ENCODE results near the gene STAG1. TPM values are rescaled to one million over a fixed set of nuclear protein-coding genes. Genes with fewer than 3 reads are reported as not detected.
"Not testable (repeated sequence)": the region's sequence is repeated elsewhere in the genome, so short reads cannot be mapped to it uniquely, and the experiment has no call there.

Gene STAG1
- total and polyA plus RNA-seq, 8 donors = 7.5 to 105 (median 37.9) TPM

GRCh38 chr3:136532766-136533165 lies 219.4 kb downstream of the STAG1 start:
- TF ChIP-seq EP300 (IDR thresholded peaks at IDR 0.05) = no peak
- no peak for TF ChIP-seq POLR2AphosphoS5 (IDR thresholded peaks at IDR 0.05)
- TF ChIP-seq POLR2A (IDR thresholded peaks at IDR 0.05) = no peak
- no peak for TF ChIP-seq CTCF (IDR thresholded peaks at IDR 0.05)

GRCh38 chr3:136518102-136518501 lies 234.1 kb downstream of the STAG1 start:
- intact Hi-C loops (cut with DNase I; ENCODE audit: low total_unique reads) = no loop called here
- no peak for TF ChIP-seq POLR2A (IDR thresholded peaks at IDR 0.05)
- TF ChIP-seq CTCF (IDR thresholded peaks at IDR 0.05) = no peak
- TF ChIP-seq EP300 (IDR thresholded peaks at IDR 0.05) = no peak
- TF ChIP-seq POLR2AphosphoS5 (IDR thresholded peaks at IDR 0.05) = no peak
- WGBS, 5 donors = 88 to 92% (median 90%) methylated on average over 2 of the region's 2 CpGs
- Histone ChIP-seq H3K36me3 (peaks cover 0 to 12% (median 5%) of the 10 kb centered on the region in 4 donors), H3K27me3 (no peaks in the 10 kb centered on the region), H3K4me3 (no peak overlapping the region), H3K9me3 (no peaks in the 10 kb centered on the region), H3K4me1 (peaks cover 0 to 7% (median 0%) of the 10 kb centered on the region in 4 donors), H3K27ac (no peak overlapping the region)
- no peak for DNase-seq

More at GRCh38 chr3:136532766-136533165, 219.4 kb downstream of the STAG1 start:
- DNase-seq = no peak
- H3K4me1 ChIP-seq = no peaks in the 10 kb centered on the region
- H3K9me3 ChIP-seq = peaks cover 0 to 13% (median 4%) of the 10 kb centered on the region in 4 donors
- peaks cover 0 to 18% (median 2%) of the 10 kb centered on the region in 4 donors for H3K36me3 ChIP-seq
- intact Hi-C loops (cut with DNase I; ENCODE audit: low total_unique reads) = no loop called here
- no peaks in the 10 kb centered on the region for H3K27me3 ChIP-seq
- H3K4me3 ChIP-seq = no peak overlapping the region
- 96 to 100% (median 99%) methylated on average over 1 of the region's 1 CpG for WGBS, 5 donors
- H3K27ac ChIP-seq = no peak overlapping the region

- intact Hi-C loops (cut with DNase I; ENCODE audit: low total_unique reads) = no loop called here
- H3K9me3 ChIP-seq = no peaks in the 10 kb centered on the region
- no peak for DNase-seq
- no peaks in the 10 kb centered on the region for H3K27me3 ChIP-seq
- peaks cover 0 to 12% (median 5%) of the 10 kb centered on the region in 4 donors for H3K36me3 ChIP-seq
- no peak overlapping the region for H3K27ac ChIP-seq
- H3K4me1 ChIP-seq = peaks cover 0 to 12% (median 4%) of the 10 kb centered on the region in 4 donors
- H3K4me3 ChIP-seq = no peak overlapping the region
- WGBS, 5 donors = 28 to 59% (median 46%) methylated on average over 3 of the region's 3 CpGs
- TF ChIP-seq POLR2A (IDR thresholded peaks at IDR 0.05) = no peak
- TF ChIP-seq CTCF (IDR thresholded peaks at IDR 0.05) = no peak
- TF ChIP-seq POLR2AphosphoS5 (IDR thresholded peaks at IDR 0.05) = no peak
- no peak for TF ChIP-seq EP300 (IDR thresholded peaks at IDR 0.05)
Measured at GRCh38 chr3:136516656-136517055, 235.5 kb downstream of the STAG1 start.

- H3K27ac ChIP-seq = no peak overlapping the region
- H3K9me3 ChIP-seq = no peaks in the 10 kb centered on the region
- intact Hi-C loops (cut with DNase I; ENCODE audit: low total_unique reads) = no loop called here
- H3K4me1 ChIP-seq = peaks cover 0 to 12% (median 4%) of the 10 kb centered on the region in 4 donors
- TF ChIP-seq CTCF (IDR thresholded peaks at IDR 0.05) (no peak), POLR2A (IDR thresholded peaks at IDR 0.05) (no peak), POLR2AphosphoS5 (IDR thresholded peaks at IDR 0.05) (no peak), EP300 (IDR thresholded peaks at IDR 0.05) (no peak)
- no peak overlapping the region for H3K4me3 ChIP-seq
- H3K36me3 ChIP-seq = peaks cover 0 to 11% (median 5%) of the 10 kb centered on the region in 4 donors
- no peak for DNase-seq
- WGBS, 5 donors = 92 to 98% (median 97%) methylated on average over 5 of the region's 5 CpGs
- H3K27me3 ChIP-seq = no peaks in the 10 kb centered on the region
Measured at GRCh38 chr3:136516095-136516494, 236.1 kb downstream of the STAG1 start.

GRCh38 chr3:136514533-136514932 lies 237.6 kb downstream of the STAG1 start:
- 91 to 98% (median 97%) methylated on average over 7 of the region's 7 CpGs for WGBS, 5 donors
- H3K4me3 ChIP-seq; intact Hi-C loops (cut with DNase I; ENCODE audit: low total_unique reads); H3K27me3 ChIP-seq; DNase-seq; H3K27ac ChIP-seq; H3K9me3 ChIP-seq: not testable (repeated sequence)
- Histone ChIP-seq H3K4me1 (peaks cover 0 to 12% (median 4%) of the 10 kb centered on the region in 4 donors), H3K36me3 (peaks cover 0 to 13% (median 13%) of the 10 kb centered on the region in 4 donors)

Measured in stomach (tissue), 9 donors.